ENCODE data around the gene CHST9.

The CHST9 gene

GRCh38 chr18:27198036-27198435 is 12.9 kb upstream of the CHST9 start:
- no peaks in the 10 kb centered on the region for H3K27me3 ChIP-seq (ENCODE audit: low read depth, low read length)
- H3K79me2 ChIP-seq (ENCODE audit: low read length) = no peaks in the 10 kb centered on the region
- H3K4me3 ChIP-seq (ENCODE audit: low read length) = no peak overlapping the region
- no peaks in the 10 kb centered on the region for H3K36me3 ChIP-seq (replicated peaks; ENCODE audit: low read depth, low read length)
- H3K4me1 ChIP-seq (ENCODE audit: low read length) = no peaks in the 10 kb centered on the region
- H2AFZ ChIP-seq (ENCODE audit: low read depth, low read length) = no peak overlapping the region
- TF ChIP-seq CTCF (IDR thresholded peaks at IDR 0.05; ENCODE audit: low read depth, low read length) = no peak
- TF ChIP-seq EZH2phosphoT487 (IDR thresholded peaks at IDR 0.05; ENCODE audit: low read depth) = no peak
- no peak overlapping the region for H3K27ac ChIP-seq (ENCODE audit: low read length)
- no peak overlapping the region for H3K4me2 ChIP-seq (ENCODE audit: low read length)
- H3K9me3 ChIP-seq (ENCODE audit: insufficient read depth, low read length) = no peaks in the 10 kb centered on the region
- H3K9ac ChIP-seq (ENCODE audit: low read length) = no peak overlapping the region
- no peaks in the 10 kb centered on the region; the same call in 1 of the 2 replicates for H4K20me1 ChIP-seq (ENCODE audit: insufficient read depth, low read length)

DNA sequence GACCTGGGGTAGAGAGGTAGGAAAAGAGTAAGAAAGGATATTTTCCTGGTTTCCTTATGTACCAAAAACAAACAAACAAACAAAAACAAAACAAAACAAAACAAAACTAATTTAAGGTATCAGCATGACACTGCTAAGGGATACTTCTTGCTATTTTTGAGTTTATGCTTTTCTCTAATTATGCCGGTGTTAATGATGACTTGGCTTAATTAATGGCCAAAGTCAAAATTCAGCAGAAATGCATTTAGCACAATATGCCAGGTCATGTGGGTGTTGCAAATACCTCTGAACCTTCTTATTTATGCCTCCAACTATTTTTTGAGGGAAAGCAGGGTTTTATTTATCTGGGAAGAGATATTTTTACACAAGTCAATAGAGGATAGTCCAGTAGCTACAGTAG is 3.2 kb upstream of the CHST9 start:
- H3K79me2 ChIP-seq (ENCODE audit: low read length) = no peaks in the 10 kb centered on the region
- TF ChIP-seq EZH2phosphoT487 (IDR thresholded peaks at IDR 0.05; ENCODE audit: low read depth) (no peak), CTCF (IDR thresholded peaks at IDR 0.05; ENCODE audit: low read depth, low read length) (no peak)
- H3K27ac ChIP-seq (ENCODE audit: low read length) = no peak overlapping the region
- no peak overlapping the region for H3K4me3 ChIP-seq (ENCODE audit: low read length)
- no peaks in the 10 kb centered on the region for H3K36me3 ChIP-seq (replicated peaks; ENCODE audit: low read depth, low read length)
- H4K20me1 ChIP-seq (ENCODE audit: insufficient read depth, low read length) = no peaks in the 10 kb centered on the region
- no peaks in the 10 kb centered on the region for H3K27me3 ChIP-seq (ENCODE audit: low read depth, low read length)
- no peak overlapping the region for H3K4me2 ChIP-seq (ENCODE audit: low read length)
- H3K9me3 ChIP-seq (ENCODE audit: insufficient read depth, low read length) = no peaks in the 10 kb centered on the region
- H3K4me1 ChIP-seq (ENCODE audit: low read length) = no peaks in the 10 kb centered on the region
- no peak overlapping the region for H2AFZ ChIP-seq (ENCODE audit: low read depth, low read length)
- no peak overlapping the region for H3K9ac ChIP-seq (ENCODE audit: low read length)

DNA sequence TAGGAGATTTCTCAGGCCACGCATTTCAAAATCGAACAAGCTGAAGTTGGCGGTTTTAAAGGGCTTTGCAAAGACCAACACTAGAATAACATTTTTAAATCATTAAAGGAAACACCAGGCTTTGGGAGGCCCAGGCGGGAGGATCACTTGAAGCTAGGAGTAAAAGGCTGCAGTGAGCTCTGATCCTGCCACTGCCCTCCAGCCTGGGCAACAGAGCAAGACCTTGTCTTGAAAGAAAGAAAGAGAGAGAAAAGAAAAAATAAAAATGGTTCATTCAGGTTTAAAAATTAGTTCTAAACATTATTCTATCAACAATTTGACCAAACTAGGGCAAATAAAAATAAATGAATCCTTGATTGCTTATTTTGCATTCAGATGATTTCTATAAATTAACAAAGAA is 789 bp upstream of the CHST9 start:
- Histone ChIP-seq H3K9me3 (ENCODE audit: insufficient read depth, low read length) (no peaks in the 10 kb centered on the region), H3K4me1 (ENCODE audit: low read length) (no peaks in the 10 kb centered on the region), H4K20me1 (ENCODE audit: insufficient read depth, low read length) (no peaks in the 10 kb centered on the region), H2AFZ (ENCODE audit: low read depth, low read length) (no peak overlapping the region), H3K79me2 (ENCODE audit: low read length) (no peaks in the 10 kb centered on the region), H3K27me3 (ENCODE audit: low read depth, low read length) (no peaks in the 10 kb centered on the region), H3K9ac (ENCODE audit: low read length) (no peak overlapping the region), H3K4me2 (ENCODE audit: low read length) (no peak overlapping the region), H3K4me3 (ENCODE audit: low read length) (no peak overlapping the region), H3K27ac (ENCODE audit: low read length) (no peak overlapping the region), H3K36me3 (replicated peaks; ENCODE audit: low read depth, low read length) (no peaks in the 10 kb centered on the region)
- TF ChIP-seq CTCF (IDR thresholded peaks at IDR 0.05; ENCODE audit: low read depth, low read length) (no peak), EZH2phosphoT487 (IDR thresholded peaks at IDR 0.05; ENCODE audit: low read depth) (no peak)

- Histone ChIP-seq H4K20me1 (ENCODE audit: insufficient read depth, low read length) (no peaks in the 10 kb centered on the region), H3K27ac (ENCODE audit: low read length) (no peak overlapping the region), H3K36me3 (replicated peaks; ENCODE audit: low read depth, low read length) (no peaks in the 10 kb centered on the region), H3K4me1 (ENCODE audit: low read length) (no peaks in the 10 kb centered on the region), H3K4me3 (ENCODE audit: low read length) (no peak overlapping the region), H3K27me3 (ENCODE audit: low read depth, low read length) (no peaks in the 10 kb centered on the region), H3K4me2 (ENCODE audit: low read length) (no peak overlapping the region), H2AFZ (ENCODE audit: low read depth, low read length) (no peak overlapping the region), H3K9ac (ENCODE audit: low read length) (no peak overlapping the region), H3K79me2 (ENCODE audit: low read length) (no peaks in the 10 kb centered on the region), H3K9me3 (ENCODE audit: insufficient read depth, low read length) (no peaks in the 10 kb centered on the region)
- TF ChIP-seq EZH2phosphoT487 (IDR thresholded peaks at IDR 0.05; ENCODE audit: low read depth) = no peak
- no peak for TF ChIP-seq CTCF (IDR thresholded peaks at IDR 0.05; ENCODE audit: low read depth, low read length)
Observed at GRCh38 chr18:27184115-27185024, 738 bp downstream of the CHST9 start.

All from OCI-LY3 (cell line).